PC-3 (cell line): ENCODE results near the gene BTBD19.

Experiments
- EZH2 ChIP-seq: fragments of 300-600 bp; sonication (generic); IDR thresholded peaks from one replicate; pipeline ENCODE4 v1.6.1; 2017; ENCODE audit warnings: antibody characterized with exemption, mild to moderate bottlenecking, low read length; ENCODE audit not compliant: unreplicated experiment
- TF ChIP-seq, protein P1 (sequence below): fragments of 300-600 bp; sonication (generic); conservative IDR thresholded peaks from 2 replicates; pipeline ENCODE4 v1.5.1; 2017; ENCODE audit warnings: antibody characterized with exemption, low read depth, mild to moderate bottlenecking, low read length

DNA sequence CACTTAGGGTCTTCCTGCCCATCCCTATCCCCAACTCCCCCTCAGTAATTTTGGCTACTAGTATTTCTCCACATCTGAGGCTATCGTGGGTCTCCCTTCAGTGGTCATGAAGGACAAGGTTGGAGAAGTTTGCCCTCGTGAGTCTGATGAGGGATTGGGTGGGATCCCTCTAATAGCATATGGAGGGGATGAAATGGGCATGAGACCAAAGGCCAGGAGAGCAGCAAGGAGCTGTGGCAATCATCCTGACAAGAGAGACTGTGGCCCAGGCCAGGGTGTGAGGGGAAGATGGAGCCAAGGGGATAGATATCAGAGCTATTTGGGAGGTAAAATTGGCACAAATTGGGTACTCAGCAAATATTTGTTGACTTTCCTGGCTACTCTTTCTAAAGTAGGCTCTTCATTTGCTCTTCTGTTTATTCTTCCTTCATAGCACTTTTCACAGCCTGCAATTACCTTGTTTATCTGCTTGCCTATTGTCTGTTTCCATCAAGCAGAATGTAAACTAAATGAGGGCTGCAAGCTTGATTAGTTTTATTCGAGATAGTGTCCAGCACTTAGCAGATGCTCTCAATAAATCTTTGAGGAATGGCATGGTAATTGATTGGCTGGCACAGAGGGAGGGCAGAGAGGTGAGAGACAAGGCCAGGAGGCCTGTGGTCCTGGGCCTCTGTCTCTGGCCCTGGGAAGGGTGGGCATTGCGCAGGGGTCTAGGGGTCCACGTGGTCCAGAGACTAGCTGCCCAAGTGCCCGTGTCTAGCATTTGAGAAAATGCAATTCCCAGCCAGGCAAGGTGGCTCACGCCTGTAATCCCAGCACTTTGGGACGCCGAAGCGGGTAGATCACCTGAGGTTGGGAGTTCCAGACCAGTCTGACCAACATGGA, 9.6 kb upstream of the BTBD19 start:
- TF ChIP-seq, protein P1, sequence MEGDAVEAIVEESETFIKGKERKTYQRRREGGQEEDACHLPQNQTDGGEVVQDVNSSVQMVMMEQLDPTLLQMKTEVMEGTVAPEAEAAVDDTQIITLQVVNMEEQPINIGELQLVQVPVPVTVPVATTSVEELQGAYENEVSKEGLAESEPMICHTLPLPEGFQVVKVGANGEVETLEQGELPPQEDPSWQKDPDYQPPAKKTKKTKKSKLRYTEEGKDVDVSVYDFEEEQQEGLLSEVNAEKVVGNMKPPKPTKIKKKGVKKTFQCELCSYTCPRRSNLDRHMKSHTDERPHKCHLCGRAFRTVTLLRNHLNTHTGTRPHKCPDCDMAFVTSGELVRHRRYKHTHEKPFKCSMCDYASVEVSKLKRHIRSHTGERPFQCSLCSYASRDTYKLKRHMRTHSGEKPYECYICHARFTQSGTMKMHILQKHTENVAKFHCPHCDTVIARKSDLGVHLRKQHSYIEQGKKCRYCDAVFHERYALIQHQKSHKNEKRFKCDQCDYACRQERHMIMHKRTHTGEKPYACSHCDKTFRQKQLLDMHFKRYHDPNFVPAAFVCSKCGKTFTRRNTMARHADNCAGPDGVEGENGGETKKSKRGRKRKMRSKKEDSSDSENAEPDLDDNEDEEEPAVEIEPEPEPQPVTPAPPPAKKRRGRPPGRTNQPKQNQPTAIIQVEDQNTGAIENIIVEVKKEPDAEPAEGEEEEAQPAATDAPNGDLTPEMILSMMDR = no peak
- no peak for TF ChIP-seq EZH2
